Measurements from ENCODE around the gene DMC1.

The DMC1 gene

DNA sequence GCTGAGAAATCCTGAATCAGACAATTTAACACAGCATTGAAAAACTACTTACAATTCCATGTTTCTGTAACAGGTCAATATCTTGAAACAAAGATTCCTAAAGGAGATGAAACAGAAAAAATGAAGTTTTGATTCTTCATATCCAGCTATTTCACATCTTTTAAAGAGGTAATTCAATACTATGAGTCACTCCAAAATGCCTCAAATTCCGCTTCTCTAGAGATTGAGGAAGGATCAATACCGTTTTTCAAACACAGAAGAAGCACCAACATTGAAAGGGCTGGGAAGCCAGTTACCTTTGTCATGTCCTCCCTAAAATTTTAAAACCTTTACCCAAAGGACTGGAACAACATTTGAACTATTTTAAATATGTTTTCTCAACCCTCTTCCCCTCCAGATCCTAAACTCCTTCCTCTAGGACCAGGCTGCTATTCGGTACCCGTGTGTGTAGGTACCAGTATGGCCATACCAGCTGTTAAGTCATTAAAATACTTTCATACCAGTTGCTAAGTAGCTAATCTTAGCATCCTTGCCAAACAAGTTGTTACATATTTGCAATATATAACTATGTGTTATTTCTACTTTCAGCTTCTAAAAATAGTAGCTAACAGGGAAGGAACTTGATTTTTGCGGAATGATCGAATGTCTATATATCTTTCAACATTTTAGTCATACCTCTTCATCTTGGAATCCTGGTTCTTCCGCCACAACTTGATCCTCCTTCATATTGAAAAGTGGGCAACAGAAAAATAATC lies 2.3 kb downstream of the DMC1 start:
- FAIRE-seq, result no peak
- no peak for DNase-seq (ENCODE audit: insufficient read length, low spot score)

GRCh38 chr22:38566726-38567504 lies 3.1 kb downstream of the DMC1 start:
- FAIRE-seq, result no peak
- no peak for DNase-seq (ENCODE audit: insufficient read length, low spot score)

GRCh38 chr22:38565441-38565840 lies 4.5 kb downstream of the DMC1 start:
- FAIRE-seq, result no peak
- no peak for DNase-seq (ENCODE audit: insufficient read length, low spot score)

GRCh38 chr22:38564669-38565068 lies 5.3 kb downstream of the DMC1 start:
- DNase-seq (ENCODE audit: insufficient read length, low spot score), result no peak
- no peak for FAIRE-seq

DNA sequence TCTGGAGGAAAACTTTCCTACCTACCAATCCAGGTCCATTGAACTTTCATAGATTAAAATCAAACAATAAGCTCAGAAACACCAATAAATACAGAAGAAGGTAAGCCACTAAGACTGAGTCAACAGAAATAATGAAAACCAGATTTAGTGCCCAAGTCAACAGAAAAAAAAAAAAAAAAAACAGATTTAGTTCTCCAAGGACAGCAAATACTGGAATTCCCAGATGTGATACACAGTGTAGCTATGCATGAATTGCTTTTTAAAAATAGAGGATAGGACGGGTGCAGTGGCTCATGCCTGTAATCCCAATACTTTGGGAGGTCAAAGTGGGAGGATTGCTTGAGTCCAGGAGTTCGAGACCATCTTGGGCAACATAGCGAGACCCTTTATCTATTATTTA lies 15.7 kb downstream of the DMC1 start:
- FAIRE-seq (no peak), DNase-seq (ENCODE audit: insufficient read length, low spot score) (no peak)

- DNase-seq (ENCODE audit: insufficient read length, low spot score) (no peak), FAIRE-seq (no peak)
These were observed 20.7 kb downstream of the DMC1 start for GRCh38 chr22:38549101-38549894.

- no peak for FAIRE-seq
- no peak for DNase-seq (ENCODE audit: insufficient read length, low spot score)
These were observed 29.3 kb downstream of the DMC1 start for GRCh38 chr22:38540701-38541100.

DNA sequence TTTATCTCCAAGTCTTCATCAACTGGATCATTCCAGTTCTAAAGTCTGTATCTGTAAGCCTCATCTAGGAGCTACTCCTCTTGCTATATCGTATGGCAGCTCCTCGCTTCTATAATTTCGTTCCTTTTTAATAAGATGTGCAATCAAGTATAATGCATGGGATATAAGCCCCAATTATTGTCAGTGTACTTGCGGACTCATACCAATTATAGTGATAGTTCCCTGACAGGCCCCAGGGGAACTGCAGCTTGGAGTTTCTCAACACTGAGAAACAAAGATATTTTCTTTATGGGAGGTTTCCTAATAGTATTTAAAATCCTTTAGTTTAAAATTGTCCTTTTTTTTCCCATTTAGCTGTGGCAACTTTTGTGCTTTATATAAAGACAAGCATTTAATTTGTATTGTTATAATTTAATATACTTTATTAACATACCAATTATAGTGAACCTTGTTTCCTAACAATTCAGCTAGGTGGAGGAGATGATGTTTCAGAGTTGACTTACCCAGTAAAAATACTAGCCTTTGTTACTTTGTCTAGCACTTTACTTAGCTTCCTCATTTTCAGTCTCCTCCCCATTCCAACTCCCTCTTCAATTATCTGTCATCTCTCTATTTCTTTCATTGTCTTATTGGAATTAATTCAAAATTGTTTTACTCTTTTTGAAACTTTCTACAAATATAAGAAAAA lies 38.6 kb downstream of the DMC1 start:
- FAIRE-seq (no peak), DNase-seq (ENCODE audit: insufficient read length, low spot score) (no peak)

DNA sequence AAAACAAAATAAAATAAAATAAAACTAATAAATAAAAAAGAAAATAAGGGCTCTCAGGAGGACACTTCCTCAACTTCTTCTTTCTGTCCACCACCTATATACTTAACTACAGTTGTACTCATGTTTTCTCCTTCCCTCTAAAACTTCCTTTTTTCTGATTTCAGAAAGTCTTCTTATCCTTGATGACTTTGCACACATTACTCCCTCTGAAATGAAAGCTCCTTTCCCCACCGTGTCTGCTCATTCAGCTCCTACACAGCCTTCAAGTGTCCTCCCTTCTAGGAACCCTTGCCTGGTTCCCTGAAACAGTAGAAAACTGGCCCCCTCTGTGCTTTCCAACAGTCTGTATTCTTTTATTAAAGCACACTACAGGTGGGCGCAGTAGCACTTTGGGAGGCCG lies 45.6 kb downstream of the DMC1 start:
- DNase-seq (ENCODE audit: insufficient read length, low spot score), result no peak
- no peak for FAIRE-seq

- no peak for DNase-seq (ENCODE audit: insufficient read length, low spot score)
- FAIRE-seq, result no peak
These were observed 46.5 kb downstream of the DMC1 start for GRCh38 chr22:38523479-38523878.

- FAIRE-seq, result no peak
- no peak for DNase-seq (ENCODE audit: insufficient read length, low spot score)
These were observed 47.0 kb downstream of the DMC1 start for GRCh38 chr22:38523029-38523428.

DNA sequence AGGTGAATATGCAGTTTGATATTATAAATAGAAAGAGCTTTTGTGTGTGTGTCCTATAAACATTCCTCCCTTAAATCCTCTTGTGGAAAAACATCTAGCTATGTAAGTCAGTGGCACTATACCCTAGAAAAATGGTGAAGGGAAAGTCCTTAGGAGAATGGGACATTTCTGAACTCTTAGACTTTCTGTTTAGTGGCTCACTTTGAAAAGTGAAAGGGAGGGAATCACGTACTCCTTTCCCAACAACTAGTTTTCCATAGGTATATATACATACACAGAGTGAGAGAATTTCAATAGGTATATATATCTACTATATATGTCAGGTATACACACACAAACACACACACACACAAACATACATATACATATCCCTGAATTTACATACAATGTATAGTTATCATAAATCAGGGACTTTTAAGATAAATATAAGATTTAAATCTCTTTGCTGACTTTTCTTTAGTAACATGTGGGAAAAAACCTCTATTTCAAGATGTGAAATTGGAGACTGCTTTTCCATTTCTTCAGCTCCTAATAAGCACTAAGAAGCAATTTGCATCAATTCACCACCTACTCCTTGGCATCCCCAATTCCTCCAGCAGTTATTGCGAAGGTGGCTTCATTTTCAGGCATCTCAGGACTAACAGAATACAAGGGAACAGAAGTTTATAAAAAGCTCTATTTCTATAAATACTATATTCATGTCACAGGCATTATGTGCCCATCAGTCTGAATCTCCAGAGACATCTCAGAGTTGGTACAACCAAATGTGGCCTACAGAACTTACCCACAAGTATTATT lies 50.3 kb downstream of the DMC1 start:
- DNase-seq (ENCODE audit: insufficient read length, low spot score) (no peak), FAIRE-seq (no peak)

DNA sequence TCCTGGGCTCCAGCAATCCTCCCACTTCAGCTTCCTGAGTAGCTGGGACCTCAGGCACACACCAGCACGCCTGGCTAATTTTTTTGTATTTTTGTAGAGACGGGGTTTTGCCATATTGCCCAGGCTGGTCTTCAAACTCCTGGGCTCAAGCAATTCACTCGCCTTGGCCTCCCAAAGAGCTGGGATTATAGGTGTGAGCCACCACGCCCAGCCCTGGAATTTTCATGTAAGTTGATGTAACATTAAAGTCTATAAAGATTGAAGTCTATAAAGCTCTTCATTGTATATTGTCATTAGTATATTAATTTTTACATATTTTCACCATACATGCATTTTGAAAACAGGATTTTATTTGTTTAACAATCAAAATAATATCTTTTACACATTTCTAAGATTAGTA lies 51.4 kb downstream of the DMC1 start:
- FAIRE-seq (no peak), DNase-seq (ENCODE audit: insufficient read length, low spot score) (no peak)

GRCh38 chr22:38513063-38513462 lies 56.9 kb downstream of the DMC1 start:
- no peak for DNase-seq (ENCODE audit: insufficient read length, low spot score)
- FAIRE-seq, result no peak

DNA sequence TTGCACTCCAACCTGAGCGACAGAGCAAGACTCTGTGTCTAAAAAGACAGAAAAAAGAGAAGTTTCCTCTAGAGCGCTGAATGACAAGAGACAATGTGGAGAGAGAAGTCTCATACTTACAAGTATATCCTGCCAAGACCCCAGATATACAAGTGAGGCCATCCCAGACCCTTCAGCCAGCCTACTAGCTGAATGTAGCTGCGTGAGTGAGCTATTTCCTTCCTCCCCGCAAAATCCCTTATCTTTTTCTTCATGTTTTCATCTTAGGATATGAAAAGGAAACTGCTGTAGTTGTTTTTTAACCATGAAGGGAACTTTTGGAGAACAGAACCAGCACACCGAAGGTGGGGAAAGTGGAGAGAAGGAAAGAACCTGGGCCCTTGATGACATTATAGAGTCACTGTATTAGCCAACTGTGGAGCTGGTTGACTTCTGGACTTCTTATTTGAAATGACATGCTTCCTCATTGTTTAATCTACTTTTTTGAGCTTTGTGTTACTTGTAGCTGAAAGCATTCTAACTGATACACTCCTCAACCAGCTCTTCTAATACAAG lies 59.5 kb downstream of the DMC1 start:
- DNase-seq (ENCODE audit: insufficient read length, low spot score) (no peak), FAIRE-seq (no peak)

GRCh38 chr22:38506118-38506962 lies 63.6 kb downstream of the DMC1 start, which contains the start of gene DDX17:
Gene DDX17, minus strand, starts transcription at chr22:38506311.
- DNase-seq (ENCODE audit: insufficient read length, low spot score), result peak; percentile 80

GRCh38 chr22:38505541-38506117 lies 64.4 kb downstream of the DMC1 start:
- DNase-seq (ENCODE audit: insufficient read length, low spot score) (no peak), FAIRE-seq (no peak)

More at GRCh38 chr22:38506118-38506962, 63.6 kb downstream of the DMC1 start, which contains the start of gene DDX17:
- FAIRE-seq, result peak; percentile 44
